HepG2 (cell line): ENCODE results near the gene LBX2. TPM values are rescaled to one million over a fixed set of nuclear protein-coding genes. Genes with fewer than 3 reads are reported as not detected.

ENCODE experiments used
- ATRX ChIP-seq: sonication (generic); formaldehyde crosslinking; IDR thresholded peaks from 2 replicates; pipeline ENCODE4 v1.4.0; 2020; ENCODE audit warnings: missing genetic modification reagents, borderline replicate concordance
- CC2D1A ChIP-seq: sonication (generic); formaldehyde crosslinking; IDR thresholded peaks from 2 replicates; pipeline ENCODE4 v1.8.1; 2023; ENCODE audit warnings: mild to moderate bottlenecking, missing genetic modification reagents
- EHMT2 ChIP-seq: fragments of 200-600 bp; sonication (generic); IDR thresholded peaks from 2 replicates; pipeline ENCODE4 v1.7.0; 2017; ENCODE audit warnings: antibody characterized with exemption, low read depth, low read length, borderline replicate concordance
- HOXA3 ChIP-seq: sonication (generic); formaldehyde crosslinking; IDR thresholded peaks from 2 replicates; pipeline ENCODE4 v1.5.0; 2020; ENCODE audit warnings: missing genetic modification reagents
- HOXA5 ChIP-seq: sonication (generic); formaldehyde crosslinking; IDR thresholded peaks from 2 replicates; pipeline ENCODE4 v1.4.0; 2020; ENCODE audit warnings: missing genetic modification reagents
- ISX ChIP-seq: sonication (generic); formaldehyde crosslinking; conservative IDR thresholded peaks from 2 replicates; pipeline ENCODE4 v1.5.0; 2020; ENCODE audit warnings: missing genetic modification reagents
- KDM3A ChIP-seq: IDR thresholded peaks from 2 replicates; pipeline ENCODE4 v1.6.1; 2018; ENCODE audit warnings: low read depth, missing compliant biosample characterization
- MAX ChIP-seq: IDR thresholded peaks from 2 replicates; pipeline ENCODE4 v1.6.1; 2012; ENCODE audit warnings: inconsistent platforms
- MAZ ChIP-seq, 2 experiments: sonication (generic) in 1 of 2; formaldehyde crosslinking in 1 of 2; IDR thresholded peaks; 2 replicates each; pipeline versions ENCODE4 v1.5.0 to v1.6.1; 2012 to 2020; ENCODE audit warnings: low read depth in 2 of 2, mild to moderate bottlenecking in 2 of 2, borderline replicate concordance in 1 of 2, improper control_type of control experiment in 1 of 2, low read length in 1 of 2, missing genetic modification reagents in 1 of 2, moderate library complexity in 1 of 2
- PPARG ChIP-seq: conservative IDR thresholded peaks from 2 replicates; pipeline ENCODE4 v1.6.1; 2016; ENCODE audit warnings: missing biosample characterization, missing genetic modification reagents
- RARA ChIP-seq: IDR thresholded peaks from 2 replicates; pipeline ENCODE4 v1.6.1; 2016; ENCODE audit warnings: missing genetic modification reagents, missing compliant biosample characterization
- REPIN1 ChIP-seq: sonication (generic); formaldehyde crosslinking; IDR thresholded peaks from 2 replicates; pipeline ENCODE4 v1.8.0; 2022; ENCODE audit warnings: missing genetic modification reagents, low read depth, mild to moderate bottlenecking, borderline replicate concordance
- SKIL ChIP-seq: sonication (generic); formaldehyde crosslinking; IDR thresholded peaks from 2 replicates; pipeline ENCODE4 v1.8.0; 2022; ENCODE audit warnings: missing genetic modification reagents, mild to moderate bottlenecking, moderate library complexity, borderline replicate concordance
- YY1 ChIP-seq: IDR thresholded peaks from 2 replicates; pipeline ENCODE4 v1.6.1; 2011; ENCODE audit warnings: low read length, low read depth, moderate library complexity, mild to moderate bottlenecking; ENCODE audit not compliant: insufficient read depth, insufficient replicate concordance
- ZBTB20 ChIP-seq: sonication (generic); formaldehyde crosslinking; IDR thresholded peaks from 2 replicates; pipeline ENCODE4 v1.8.1; 2023; ENCODE audit warnings: missing genetic modification reagents, low read depth, mild to moderate bottlenecking, borderline replicate concordance
- ZFP41 ChIP-seq: sonication (generic); formaldehyde crosslinking; IDR thresholded peaks from 2 replicates; pipeline ENCODE4 v1.4.0; 2020; ENCODE audit warnings: mild to moderate bottlenecking, missing genetic modification reagents, borderline replicate concordance
- ZFYVE20 ChIP-seq: sonication (generic); formaldehyde crosslinking; IDR thresholded peaks from 2 replicates; pipeline ENCODE4 v1.8.0; 2023; ENCODE audit warnings: low read depth, mild to moderate bottlenecking, moderate library complexity, missing genetic modification reagents, borderline replicate concordance
- ZNF225 ChIP-seq: sonication (generic); formaldehyde crosslinking; IDR thresholded peaks from 2 replicates; pipeline ENCODE4 v1.4.0; 2020; ENCODE audit warnings: mild to moderate bottlenecking, missing genetic modification reagents
- ZNF329 ChIP-seq: sonication (generic); formaldehyde crosslinking; IDR thresholded peaks from 2 replicates; pipeline ENCODE4 v1.9.0; 2021; ENCODE audit warnings: low read depth, mild to moderate bottlenecking, missing genetic modification reagents
- ZNF44 ChIP-seq: sonication (generic); formaldehyde crosslinking; IDR thresholded peaks from 2 replicates; pipeline ENCODE4 v1.5.1; 2020; ENCODE audit warnings: mild to moderate bottlenecking, missing genetic modification reagents
- ZNF550 ChIP-seq: sonication (generic); formaldehyde crosslinking; IDR thresholded peaks from 2 replicates; pipeline ENCODE4 v1.4.0; 2020; ENCODE audit warnings: mild to moderate bottlenecking, missing genetic modification reagents, borderline replicate concordance
- ZNF567 ChIP-seq: sonication (generic); formaldehyde crosslinking; IDR thresholded peaks from 2 replicates; pipeline ENCODE4 v1.8.1; 2023; ENCODE audit warnings: mild to moderate bottlenecking, missing genetic modification reagents, borderline replicate concordance
- ZNF580 ChIP-seq: IDR thresholded peaks from 2 replicates; pipeline ENCODE4 v1.6.1; 2016; ENCODE audit warnings: low read depth, borderline replicate concordance
- ZNF800 ChIP-seq: sonication (generic); formaldehyde crosslinking; IDR thresholded peaks from 2 replicates; pipeline ENCODE4 v1.4.0; 2020; ENCODE audit warnings: missing genetic modification reagents
- ZNF878 ChIP-seq: sonication (generic); formaldehyde crosslinking; IDR thresholded peaks from 2 replicates; pipeline ENCODE4 v1.8.1; 2023; ENCODE audit warnings: mild to moderate bottlenecking, missing genetic modification reagents, moderate library complexity
- ZNF891 ChIP-seq: sonication (generic); formaldehyde crosslinking; IDR thresholded peaks from 2 replicates; pipeline ENCODE4 v1.5.0; 2020; ENCODE audit warnings: mild to moderate bottlenecking, missing genetic modification reagents
- polyA plus RNA-seq, 8 experiments: library from polyadenylated mRNA; depleted of rRNA in 3 of 8; stranded (reverse) in 7 of 8; unstranded in 1 of 8; fragments of >200 nt; fragmentation: Illumina TruSeq in 4 of 8; extraction: Trizol in 4 of 8; gene quantifications; 2 replicates each; pipeline versions ENCODE4 v1.2.1 to v1.2.3, GENCODE V29; 2011 to 2016; ENCODE audit warnings: low read depth in 4 of 8, missing spikeins in 1 of 8, mixed read lengths in 1 of 8; ENCODE audit not compliant: insufficient read depth in 1 of 8
- total RNA-seq, 5 experiments: library from RNA; depleted of rRNA; stranded (reverse); fragments of >200 nt; fragmentation: Illumina TruSeq; extraction: Trizol; gene quantifications; 2 replicates each; pipeline ENCODE4 v1.2.3, GENCODE V29; 2016; ENCODE audit warnings: low read depth in 1 of 5

LBX2 gene
- total and polyA plus RNA-seq, 2 of the 13 experiments (the other 11 are each of a cell fraction or from before 2014, with no cell fraction given) = 6.4 to 8.1 TPM

GRCh38 chr2:74461187-74462053 is 38.0 kb downstream of the LBX2 start (continued):
- TF ChIP-seq CC2D1A (no peak), ZNF800 (CRISPR knock-in tag) (no peak), ZNF891 (CRISPR knock-in tag) (no peak; the same call in 1 of the 2 replicates), YY1 (peak; percentile 30), PPARG (CRISPR knock-in tag) (no peak), ISX (no peak), SKIL (CRISPR knock-in tag) (no peak), ZFP41 (CRISPR knock-in tag) (no peak), ATRX (no peak), REPIN1 (CRISPR knock-in tag) (no peak), ZNF550 (CRISPR knock-in tag) (no peak), ZNF225 (CRISPR knock-in tag) (no peak), HOXA3 (CRISPR knock-in tag) (peak; percentile 51), ZNF878 (CRISPR knock-in tag) (no peak), MAX (no peak), HOXA5 (no peak), ZNF580 (no peak), ZNF567 (CRISPR knock-in tag) (no peak), ZNF329 (CRISPR knock-in tag) (no peak), ZBTB20 (CRISPR knock-in tag) (no peak), EHMT2 (no peak), ZFYVE20 (CRISPR knock-in tag) (no peak), KDM3A (CRISPR knock-in tag) (no peak), RARA (CRISPR knock-in tag) (no peak), MAZ (IDR thresholded peaks at IDR 0.05; ENCODE audit: borderline replicate concordance, low read depth, low read length) (no peak), MAZ (CRISPR knock-in tag; IDR thresholded peaks at IDR 0.05; ENCODE audit: low read depth) (no peak), ZNF44 (CRISPR knock-in tag) (0 out of 2 replicates have a peak, but pooled peaks have one; percentile 31)
